Epithelial cell of esophagus (primary cell): ENCODE measurements around the gene JAK1.

Experiments used
- DNase-seq: peaks from one replicate; pipeline ENCODE4 v3.0.0; 2010; ENCODE audit warnings: low read depth
- H3K4me3 ChIP-seq: 2 replicates; pipeline ENCODE4 v1.5.1; 2011; ENCODE audit warnings: mild to moderate bottlenecking, low read length, control low read depth
- TF ChIP-seq, protein P1 (sequence below): IDR thresholded peaks from 2 replicates; pipeline ENCODE4 v1.5.1; 2011; ENCODE audit warnings: low read depth, mild to moderate bottlenecking, low read length, control low read depth, inconsistent platforms; ENCODE audit not compliant: insufficient read depth; ENCODE audit errors: missing control alignments

Gene JAK1

DNA sequence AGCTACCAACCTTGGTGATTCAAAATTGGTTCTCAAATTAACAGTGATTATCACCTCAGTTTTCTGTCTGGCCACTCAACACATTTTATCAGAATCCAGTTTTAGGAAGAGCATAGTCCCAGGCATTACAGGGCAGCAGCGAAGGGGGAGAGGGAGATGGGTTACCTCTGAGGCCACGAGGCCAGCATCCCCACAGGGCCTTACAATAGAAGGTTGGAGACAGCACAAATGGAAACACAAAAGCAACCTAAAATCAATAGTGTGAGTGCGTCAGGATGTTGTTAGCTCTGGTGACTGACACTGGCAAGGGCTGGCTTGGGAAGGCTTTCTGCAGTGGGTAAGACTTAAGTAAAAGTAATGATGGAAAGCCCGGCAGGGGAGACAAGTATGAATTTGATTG lies 79.5 kb downstream of the JAK1 start:
- H3K4me3 ChIP-seq = no peak overlapping the region
- no peak for DNase-seq
- TF ChIP-seq, protein P1, sequence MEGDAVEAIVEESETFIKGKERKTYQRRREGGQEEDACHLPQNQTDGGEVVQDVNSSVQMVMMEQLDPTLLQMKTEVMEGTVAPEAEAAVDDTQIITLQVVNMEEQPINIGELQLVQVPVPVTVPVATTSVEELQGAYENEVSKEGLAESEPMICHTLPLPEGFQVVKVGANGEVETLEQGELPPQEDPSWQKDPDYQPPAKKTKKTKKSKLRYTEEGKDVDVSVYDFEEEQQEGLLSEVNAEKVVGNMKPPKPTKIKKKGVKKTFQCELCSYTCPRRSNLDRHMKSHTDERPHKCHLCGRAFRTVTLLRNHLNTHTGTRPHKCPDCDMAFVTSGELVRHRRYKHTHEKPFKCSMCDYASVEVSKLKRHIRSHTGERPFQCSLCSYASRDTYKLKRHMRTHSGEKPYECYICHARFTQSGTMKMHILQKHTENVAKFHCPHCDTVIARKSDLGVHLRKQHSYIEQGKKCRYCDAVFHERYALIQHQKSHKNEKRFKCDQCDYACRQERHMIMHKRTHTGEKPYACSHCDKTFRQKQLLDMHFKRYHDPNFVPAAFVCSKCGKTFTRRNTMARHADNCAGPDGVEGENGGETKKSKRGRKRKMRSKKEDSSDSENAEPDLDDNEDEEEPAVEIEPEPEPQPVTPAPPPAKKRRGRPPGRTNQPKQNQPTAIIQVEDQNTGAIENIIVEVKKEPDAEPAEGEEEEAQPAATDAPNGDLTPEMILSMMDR = no peak

DNA sequence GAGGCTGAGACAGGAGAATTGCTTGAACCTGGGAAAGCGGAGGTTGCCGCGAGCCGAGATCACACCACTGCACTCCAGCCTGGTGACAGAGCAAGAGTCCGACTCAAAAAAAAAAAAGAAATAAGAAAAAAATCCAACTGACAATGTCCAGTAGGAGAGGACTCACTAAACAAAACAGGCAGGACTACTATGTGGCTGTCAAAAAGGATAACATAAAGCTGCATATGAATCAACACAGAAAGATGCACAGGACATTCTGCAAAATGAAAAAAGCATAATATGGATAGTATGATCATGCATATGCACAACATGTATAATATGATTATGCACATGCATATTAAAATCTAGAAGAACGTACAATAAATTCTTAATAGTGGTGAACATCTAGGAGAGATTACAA lies 80.7 kb downstream of the JAK1 start:
- DNase-seq = no peak
- TF ChIP-seq, protein P1 = no peak
- H3K4me3 ChIP-seq = no peak overlapping the region

DNA sequence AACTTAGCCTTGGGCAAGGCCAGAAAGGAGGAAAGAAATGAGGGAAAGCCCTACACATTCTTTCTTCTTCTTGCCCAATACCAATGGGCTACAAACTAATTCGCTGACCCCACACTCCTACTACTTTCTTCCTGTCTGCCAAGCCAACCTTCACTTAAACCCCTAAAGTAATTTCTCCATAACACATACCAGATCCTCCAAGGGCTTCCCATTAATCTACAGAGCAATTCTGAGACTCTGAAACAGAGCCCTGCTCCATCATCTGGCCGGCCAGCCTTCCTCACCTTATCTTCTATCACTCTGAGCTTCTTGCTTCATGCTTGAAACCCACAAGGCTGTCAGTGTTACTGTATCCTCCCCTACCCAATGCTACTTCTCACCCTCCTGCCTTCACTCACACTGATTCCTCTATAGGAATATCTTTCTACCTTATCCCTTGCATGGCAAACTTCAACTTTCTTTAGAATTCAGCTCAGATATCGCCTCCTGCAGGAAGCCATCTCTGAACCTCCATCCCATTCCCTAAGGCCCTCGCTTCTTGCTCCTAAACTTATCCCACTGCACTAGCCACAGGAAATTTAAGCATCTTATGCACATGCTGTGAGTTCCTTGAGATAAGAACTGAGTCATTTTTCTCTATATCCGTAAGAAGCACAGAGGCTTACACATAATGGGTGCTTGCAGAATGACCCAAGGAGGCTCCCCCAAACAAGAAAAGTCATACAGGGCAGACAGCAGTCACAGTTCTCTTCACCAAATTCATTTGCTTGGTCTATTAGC lies 81.9 kb downstream of the JAK1 start:
- TF ChIP-seq, protein P1 = no peak
- DNase-seq = no peak
- no peak overlapping the region for H3K4me3 ChIP-seq

DNA sequence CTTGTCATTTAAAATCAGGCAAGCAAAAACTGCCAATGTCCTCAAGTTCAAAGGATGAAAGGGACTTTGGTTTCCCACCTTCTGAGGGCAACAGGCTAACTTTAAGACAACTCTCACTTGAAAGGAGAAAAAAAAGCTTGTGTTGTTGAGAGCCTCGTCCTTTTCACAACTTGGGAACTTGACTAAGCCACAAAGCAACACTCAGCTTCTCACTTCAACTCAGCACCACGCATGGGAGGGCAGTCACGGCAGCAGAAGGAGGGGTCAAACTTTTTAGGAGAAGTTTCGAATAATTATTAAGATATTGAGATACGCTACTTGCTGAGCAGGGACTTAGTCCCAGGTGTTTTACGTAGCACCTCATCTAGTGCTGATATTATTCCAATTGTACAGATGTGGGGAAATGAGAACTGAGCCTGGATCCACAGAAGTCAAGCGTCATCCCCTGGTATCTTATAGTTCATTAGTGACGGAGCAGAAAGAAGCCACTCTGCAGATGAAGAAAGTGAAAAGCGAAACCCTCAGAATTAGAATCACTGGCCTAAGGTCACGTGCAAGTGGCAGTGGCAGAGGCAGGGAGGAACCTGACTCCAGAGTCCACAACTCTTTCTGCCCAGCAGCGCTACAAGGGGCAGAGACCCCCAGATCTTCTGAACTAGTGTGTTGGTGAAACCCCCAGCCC lies 83.6 kb downstream of the JAK1 start:
- H3K4me3 ChIP-seq = no peak overlapping the region
- TF ChIP-seq, protein P1 = no peak
- no peak for DNase-seq

DNA sequence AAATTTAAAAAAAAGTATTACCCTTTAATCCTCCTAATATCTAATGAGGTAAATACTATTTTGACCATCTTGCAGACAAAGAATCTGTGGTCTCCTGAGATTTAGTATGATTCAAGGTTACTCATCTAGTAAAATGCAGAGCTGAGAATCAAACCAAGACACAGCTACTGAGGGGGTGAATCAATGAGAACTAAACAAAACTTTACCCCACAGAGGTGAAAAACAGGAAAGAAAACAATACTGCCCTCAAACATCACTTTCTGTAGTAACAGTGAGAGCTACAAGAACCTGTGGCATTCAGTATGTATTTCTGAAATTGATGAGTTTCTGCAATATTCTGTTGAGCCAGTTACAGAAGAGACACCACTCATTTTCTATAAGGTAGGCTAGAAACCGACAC lies 85.1 kb downstream of the JAK1 start:
- H3K4me3 ChIP-seq = no peak overlapping the region
- TF ChIP-seq, protein P1 = no peak
- peak; percentile 24 for DNase-seq

DNA sequence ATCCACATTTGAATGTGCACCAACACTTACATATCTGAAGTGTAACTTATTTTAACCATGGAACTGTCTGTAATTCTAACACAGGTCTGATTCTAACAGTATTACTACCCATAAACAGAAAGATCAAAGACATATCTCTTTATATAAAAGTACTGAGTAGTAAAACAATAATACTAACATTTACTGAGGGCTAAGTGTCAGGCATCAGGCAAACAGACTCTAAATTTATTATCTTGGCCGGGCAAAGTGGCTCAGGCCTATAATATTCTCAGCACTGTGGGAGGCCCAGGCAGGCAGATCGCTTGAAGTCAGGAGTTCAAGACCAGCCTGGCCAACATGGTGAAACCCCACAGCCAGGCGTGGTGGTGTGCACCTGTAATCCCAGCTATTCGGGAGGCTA lies 85.9 kb downstream of the JAK1 start:
- no peak for DNase-seq
- H3K4me3 ChIP-seq = no peak overlapping the region
- TF ChIP-seq, protein P1 = no peak

DNA sequence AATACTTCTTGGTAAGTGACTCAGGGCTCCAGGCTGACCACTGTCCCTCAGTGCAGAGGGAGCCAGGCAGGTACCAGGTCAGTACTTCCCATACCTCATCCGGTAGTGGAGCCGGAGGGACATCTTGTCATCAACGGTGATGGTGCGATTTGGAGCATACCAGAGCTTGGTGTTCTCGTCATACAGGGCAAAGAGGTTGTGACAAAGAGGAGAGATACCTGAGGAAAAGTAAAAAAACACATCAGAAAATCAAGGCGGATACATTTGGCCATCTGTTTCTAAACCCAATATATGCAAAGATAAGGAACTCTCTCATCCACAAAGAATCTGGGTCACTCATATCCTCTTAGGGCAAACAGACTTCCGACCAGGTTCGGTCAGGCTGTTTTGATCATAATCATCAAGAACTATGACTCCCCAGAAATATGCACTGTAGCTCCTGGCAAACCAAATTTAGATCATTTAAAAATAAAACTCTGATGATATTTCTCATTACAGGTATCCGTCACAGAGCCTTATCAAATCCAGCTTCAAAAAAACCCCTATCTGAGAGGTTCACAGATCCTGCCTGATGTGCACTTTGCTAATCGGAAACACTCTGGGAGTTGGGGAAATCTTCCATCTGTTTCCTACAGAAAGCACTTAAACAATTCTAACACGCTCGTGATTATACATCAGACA lies 87.3 kb downstream of the JAK1 start:
- TF ChIP-seq, protein P1 = no peak
- H3K4me3 ChIP-seq = no peak overlapping the region
- no peak for DNase-seq
